ENCODE results near the gene RSPH1. TPM values are rescaled to one million over a fixed set of nuclear protein-coding genes. Genes with fewer than 3 reads are reported as not detected.

RSPH1 gene
- total RNA-seq, 1 donor from 2014 or later: 0.82 TPM

DNA sequence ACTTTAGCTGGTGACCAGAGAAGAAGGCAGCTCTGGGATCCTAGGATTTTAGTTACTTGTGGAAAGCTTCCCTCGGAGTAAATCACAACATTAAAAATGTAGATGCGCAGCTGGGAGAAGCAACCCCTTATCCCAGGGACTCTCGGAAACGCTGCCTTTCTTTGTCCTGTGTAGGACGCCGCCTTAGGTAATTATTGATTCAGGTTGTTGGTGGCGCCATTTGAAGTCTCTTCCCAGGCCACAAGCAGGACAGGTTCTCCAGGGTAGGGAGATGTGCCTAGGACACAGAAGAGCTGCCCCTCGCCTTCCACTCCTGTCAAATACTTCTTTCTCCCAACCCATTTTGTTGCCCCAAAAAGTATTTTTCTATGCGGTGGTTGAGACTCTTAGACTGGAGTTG, 27.9 kb upstream of the RSPH1 start:
- H3K27me3 Mint-ChIP-seq (ENCODE audit: unreplicated experiment): peaks cover 3% of the 10 kb centered on the region
- peaks cover 6% of the 10 kb centered on the region for H3K36me3 Mint-ChIP-seq (ENCODE audit: low read depth, unreplicated experiment)
- no peak for DNase-seq (ENCODE audit: low spot score)
- H3K9me3 Mint-ChIP-seq (ENCODE audit: unreplicated experiment): no peaks in the 10 kb centered on the region
- no peak overlapping the region for H3K27ac Mint-ChIP-seq (ENCODE audit: unreplicated experiment)
- peaks cover 4% of the 10 kb centered on the region for H3K4me1 Mint-ChIP-seq (ENCODE audit: unreplicated experiment)
- TF ChIP-seq, protein P1, sequence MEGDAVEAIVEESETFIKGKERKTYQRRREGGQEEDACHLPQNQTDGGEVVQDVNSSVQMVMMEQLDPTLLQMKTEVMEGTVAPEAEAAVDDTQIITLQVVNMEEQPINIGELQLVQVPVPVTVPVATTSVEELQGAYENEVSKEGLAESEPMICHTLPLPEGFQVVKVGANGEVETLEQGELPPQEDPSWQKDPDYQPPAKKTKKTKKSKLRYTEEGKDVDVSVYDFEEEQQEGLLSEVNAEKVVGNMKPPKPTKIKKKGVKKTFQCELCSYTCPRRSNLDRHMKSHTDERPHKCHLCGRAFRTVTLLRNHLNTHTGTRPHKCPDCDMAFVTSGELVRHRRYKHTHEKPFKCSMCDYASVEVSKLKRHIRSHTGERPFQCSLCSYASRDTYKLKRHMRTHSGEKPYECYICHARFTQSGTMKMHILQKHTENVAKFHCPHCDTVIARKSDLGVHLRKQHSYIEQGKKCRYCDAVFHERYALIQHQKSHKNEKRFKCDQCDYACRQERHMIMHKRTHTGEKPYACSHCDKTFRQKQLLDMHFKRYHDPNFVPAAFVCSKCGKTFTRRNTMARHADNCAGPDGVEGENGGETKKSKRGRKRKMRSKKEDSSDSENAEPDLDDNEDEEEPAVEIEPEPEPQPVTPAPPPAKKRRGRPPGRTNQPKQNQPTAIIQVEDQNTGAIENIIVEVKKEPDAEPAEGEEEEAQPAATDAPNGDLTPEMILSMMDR (IDR thresholded peaks at IDR 0.05; ENCODE audit: unreplicated experiment): no peak
- H3K4me3 Mint-ChIP-seq (ENCODE audit: unreplicated experiment): no peak overlapping the region

DNA sequence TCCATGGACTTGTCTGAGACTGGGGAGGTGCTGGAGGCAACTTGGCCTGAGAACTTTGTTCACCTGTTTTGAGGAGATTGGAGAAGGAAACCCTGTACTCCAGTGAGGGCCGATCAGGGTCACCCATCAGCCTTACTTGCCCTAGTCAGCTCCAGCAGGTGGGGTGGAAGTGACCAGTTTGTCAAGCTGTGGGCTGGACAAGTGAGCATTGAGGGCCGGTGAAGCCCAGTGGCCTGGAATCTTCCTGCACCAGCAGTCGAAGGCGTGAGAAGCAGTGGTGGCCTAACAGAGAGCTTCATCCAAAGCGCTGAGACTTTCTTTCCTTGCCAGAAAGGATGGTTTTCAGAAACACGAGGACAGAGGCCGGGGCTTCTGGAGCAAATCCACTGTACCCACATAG, 27.2 kb upstream of the RSPH1 start:
- peaks cover 3% of the 10 kb centered on the region for H3K27me3 Mint-ChIP-seq (ENCODE audit: unreplicated experiment)
- DNase-seq (ENCODE audit: low spot score): no peak
- H3K4me1 Mint-ChIP-seq (ENCODE audit: unreplicated experiment): peaks cover 4% of the 10 kb centered on the region
- no peaks in the 10 kb centered on the region for H3K9me3 Mint-ChIP-seq (ENCODE audit: unreplicated experiment)
- no peak overlapping the region for H3K4me3 Mint-ChIP-seq (ENCODE audit: unreplicated experiment)
- TF ChIP-seq, protein P1 (IDR thresholded peaks at IDR 0.05; ENCODE audit: unreplicated experiment): no peak
- H3K27ac Mint-ChIP-seq (ENCODE audit: unreplicated experiment): no peak overlapping the region
- peaks cover 7% of the 10 kb centered on the region for H3K36me3 Mint-ChIP-seq (ENCODE audit: low read depth, unreplicated experiment)

DNA sequence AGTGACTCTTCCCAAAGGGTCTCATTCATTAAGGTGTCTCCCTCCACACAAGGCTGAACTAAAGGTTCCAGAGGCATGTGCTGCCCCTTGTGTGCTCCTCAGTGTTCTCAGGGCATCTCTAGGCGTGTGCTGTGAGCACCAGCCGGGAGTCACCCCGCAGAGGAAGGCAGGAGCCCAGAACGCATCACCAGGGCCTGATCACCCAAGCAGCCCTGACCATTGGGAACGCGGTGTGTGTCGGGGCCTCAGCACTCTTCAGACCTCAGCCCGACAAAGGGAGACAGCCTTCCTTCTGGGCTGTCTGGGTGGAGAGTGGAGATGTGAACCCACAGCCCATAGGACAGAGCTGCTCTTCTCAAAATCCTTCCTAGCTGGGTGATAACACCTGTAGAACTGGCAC, 26.7 kb upstream of the RSPH1 start:
- Mint-ChIP-seq H3K27ac (ENCODE audit: unreplicated experiment) (no peak overlapping the region), H3K4me1 (ENCODE audit: unreplicated experiment) (peaks cover 4% of the 10 kb centered on the region)

DNA sequence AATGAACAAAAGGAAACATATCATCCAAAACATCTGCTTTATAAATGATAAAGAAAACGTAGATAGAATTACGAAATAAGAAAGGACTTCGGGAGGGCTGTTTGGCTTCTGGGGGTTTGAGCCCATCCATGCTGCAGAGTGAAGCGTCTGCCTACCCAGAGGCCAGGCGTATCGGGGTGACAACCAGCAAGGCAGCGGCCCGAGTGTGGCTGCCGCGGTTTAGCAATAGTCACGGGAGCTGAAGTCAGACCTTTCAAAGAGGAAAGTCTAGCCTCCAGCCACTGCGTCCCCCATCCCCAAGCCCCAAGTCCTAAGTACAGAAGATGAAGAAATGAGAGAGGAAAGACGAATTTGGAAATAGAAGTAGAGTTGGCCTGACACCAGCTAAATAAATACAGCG, 26.2 kb upstream of the RSPH1 start:
- TF ChIP-seq, protein P1 (IDR thresholded peaks at IDR 0.05; ENCODE audit: unreplicated experiment): no peak
- Mint-ChIP-seq H3K27me3 (ENCODE audit: unreplicated experiment) (peaks cover 3% of the 10 kb centered on the region), H3K27ac (ENCODE audit: unreplicated experiment) (no peak overlapping the region), H3K4me3 (ENCODE audit: unreplicated experiment) (no peak overlapping the region), H3K9me3 (ENCODE audit: unreplicated experiment) (no peaks in the 10 kb centered on the region), H3K36me3 (ENCODE audit: low read depth, unreplicated experiment) (peaks cover 7% of the 10 kb centered on the region), H3K4me1 (ENCODE audit: unreplicated experiment) (peaks cover 4% of the 10 kb centered on the region)
- no peak for DNase-seq (ENCODE audit: low spot score)

More for the DNA sequence above, 26.7 kb upstream of the RSPH1 start:
- Mint-ChIP-seq H3K9me3 (ENCODE audit: unreplicated experiment) (no peaks in the 10 kb centered on the region), H3K36me3 (ENCODE audit: low read depth, unreplicated experiment) (peaks cover 7% of the 10 kb centered on the region), H3K27me3 (ENCODE audit: unreplicated experiment) (peaks cover 3% of the 10 kb centered on the region), H3K4me3 (ENCODE audit: unreplicated experiment) (no peak overlapping the region)
- DNase-seq (ENCODE audit: low spot score): no peak
- TF ChIP-seq, protein P1 (IDR thresholded peaks at IDR 0.05; ENCODE audit: unreplicated experiment): no peak

DNA sequence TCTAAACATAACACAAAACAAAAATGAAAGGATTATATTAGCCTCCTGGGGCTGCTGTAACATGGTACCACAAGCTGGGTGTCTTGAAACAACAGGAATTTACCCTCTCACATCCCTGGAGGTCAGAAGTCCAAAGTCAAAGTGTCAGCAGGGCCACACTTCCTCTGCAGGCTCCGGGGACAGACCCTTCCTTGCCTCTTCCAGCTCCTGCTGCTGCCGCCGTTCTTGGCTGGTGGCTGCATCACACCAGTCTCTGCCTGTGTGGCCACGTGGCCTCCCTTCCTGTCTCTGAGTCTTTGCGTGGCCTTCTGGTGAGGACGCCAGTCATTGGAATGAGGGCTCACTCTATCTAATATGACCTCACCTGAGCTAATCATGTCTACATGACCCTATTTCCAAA, 25.8 kb upstream of the RSPH1 start:
- no peak overlapping the region for H3K4me3 Mint-ChIP-seq (ENCODE audit: unreplicated experiment)
- peaks cover 4% of the 10 kb centered on the region for H3K4me1 Mint-ChIP-seq (ENCODE audit: unreplicated experiment)
- TF ChIP-seq, protein P1 (IDR thresholded peaks at IDR 0.05; ENCODE audit: unreplicated experiment): no peak
- peaks cover 7% of the 10 kb centered on the region for H3K36me3 Mint-ChIP-seq (ENCODE audit: low read depth, unreplicated experiment)
- H3K27me3 Mint-ChIP-seq (ENCODE audit: unreplicated experiment): peaks cover 3% of the 10 kb centered on the region
- H3K27ac Mint-ChIP-seq (ENCODE audit: unreplicated experiment): no peak overlapping the region
- no peaks in the 10 kb centered on the region for H3K9me3 Mint-ChIP-seq (ENCODE audit: unreplicated experiment)
- DNase-seq (ENCODE audit: low spot score): no peak
